ENCODE measurements around the gene DPP10.

The DPP10 gene

GRCh38 chr2:115569547-115569946 is 1127.1 kb downstream of the DPP10 start:
- no peak for DNase-seq

- DNase-seq: no peak
These were observed 1130.3 kb downstream of the DPP10 start for GRCh38 chr2:115572746-115573145.

GRCh38 chr2:115573756-115574155 is 1131.3 kb downstream of the DPP10 start:
- no peak for DNase-seq

GRCh38 chr2:115574667-115575066 is 1132.2 kb downstream of the DPP10 start:
- DNase-seq: no peak

- DNase-seq: no peak
These were observed 1138.3 kb downstream of the DPP10 start for GRCh38 chr2:115580784-115581183.

GRCh38 chr2:115584507-115584906 is 1142.1 kb downstream of the DPP10 start:
- no peak for DNase-seq

- DNase-seq: no peak
These were observed 1154.4 kb downstream of the DPP10 start for GRCh38 chr2:115596659-115597375.

GRCh38 chr2:115603285-115603684 is 1160.8 kb downstream of the DPP10 start:
- no peak for DNase-seq

GRCh38 chr2:115606350-115606749 is 1163.9 kb downstream of the DPP10 start:
- no peak for DNase-seq

- DNase-seq: no peak
These were observed 1167.5 kb downstream of the DPP10 start for GRCh38 chr2:115609978-115610377.

GRCh38 chr2:115610888-115611287 is 1168.4 kb downstream of the DPP10 start:
- DNase-seq: no peak

- DNase-seq: no peak
These were observed 1181.9 kb downstream of the DPP10 start for GRCh38 chr2:115624332-115624731.

- no peak for DNase-seq
These were observed 1192.1 kb downstream of the DPP10 start for GRCh38 chr2:115634578-115634977.

GRCh38 chr2:115635430-115635829 is 1193.0 kb downstream of the DPP10 start:
- DNase-seq: no peak

GRCh38 chr2:115649731-115650130 is 1207.3 kb downstream of the DPP10 start:
- no peak for DNase-seq

- DNase-seq: no peak
These were observed 1208.4 kb downstream of the DPP10 start for GRCh38 chr2:115650827-115651226.

- DNase-seq: no peak
These were observed 1210.2 kb downstream of the DPP10 start for GRCh38 chr2:115652652-115653051.

- no peak for DNase-seq
These were observed 1211.9 kb downstream of the DPP10 start for GRCh38 chr2:115654362-115654761.

- DNase-seq: no peak
These were observed 1235.7 kb downstream of the DPP10 start for GRCh38 chr2:115678129-115678528.

GRCh38 chr2:115684345-115684744 is 1241.9 kb downstream of the DPP10 start:
- DNase-seq: no peak

GRCh38 chr2:115691409-115691808 is 1249.0 kb downstream of the DPP10 start:
- no peak for DNase-seq

- DNase-seq: no peak
These were observed 1252.2 kb downstream of the DPP10 start for GRCh38 chr2:115694651-115695050.

- no peak for DNase-seq
These were observed 1290.8 kb downstream of the DPP10 start for GRCh38 chr2:115733190-115733775.

- no peak for DNase-seq
These were observed 1295.7 kb downstream of the DPP10 start for GRCh38 chr2:115738111-115738510.

All from right kidney (tissue), 1 donor.